GM13977 (cell line): ENCODE data around the gene HS1BP3.

Experiments used
- DNase-seq: peaks from one replicate; pipeline ENCODE4 v3.0.0; 2012; ENCODE audit warnings: low spot score
- in situ Hi-C: fragments of 300-500 bp; cut with MboI; formaldehyde crosslinking; loops from one replicate; pipeline ENCODE4 v1.12.0; 2022; ENCODE audit warnings: low sequenced_read_pairs, low pct_unique_long_range_greater_than_20kb, mixed read lengths, inconsistent platforms; ENCODE audit not compliant: unreplicated experiment
- TF ChIP-seq, protein P1 (sequence below): IDR thresholded peaks from 2 replicates; pipeline ENCODE4 v1.5.1; 2012; ENCODE audit warnings: mild to moderate bottlenecking, control low read depth; ENCODE audit not compliant: insufficient read depth; ENCODE audit errors: extremely low read depth, missing control alignments

HS1BP3 gene

DNA sequence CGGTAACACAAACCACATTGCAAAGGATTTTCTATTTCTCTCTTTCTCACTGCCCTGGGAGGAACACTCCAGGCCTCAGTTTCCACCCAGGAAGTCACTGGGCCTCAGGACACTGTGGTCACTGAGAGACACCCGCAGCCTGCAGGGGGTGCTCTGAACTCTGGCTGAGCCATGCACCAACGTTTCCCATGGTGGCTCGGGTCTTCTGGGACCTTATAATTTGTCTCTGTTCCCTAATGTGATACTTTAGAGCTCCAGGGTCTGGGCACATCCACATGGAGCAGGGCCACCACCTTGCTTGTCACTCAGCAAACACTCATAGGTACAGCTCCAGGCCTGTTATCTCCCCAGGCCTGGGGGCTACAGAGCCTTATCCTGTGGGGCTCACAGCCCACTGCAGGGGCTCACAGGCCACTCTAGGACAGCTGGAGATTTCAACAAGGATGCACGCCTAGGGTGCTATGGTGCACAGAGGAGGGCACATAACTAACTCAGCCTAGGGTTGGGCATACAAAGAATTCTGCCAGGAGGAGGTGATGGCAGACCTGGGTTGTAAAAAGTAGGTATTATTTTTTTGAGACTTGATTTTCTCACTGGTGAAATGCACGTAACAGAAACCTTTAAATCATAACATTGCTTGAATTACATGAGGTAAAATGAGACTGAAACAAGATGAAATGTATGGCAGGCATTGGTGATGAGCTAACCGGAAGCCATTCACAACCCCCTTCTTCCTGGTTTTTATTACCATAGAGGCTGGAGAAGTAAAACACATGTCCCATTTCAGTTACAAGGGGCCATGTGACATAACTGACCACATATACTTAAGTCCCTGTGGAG is 3.0 kb upstream of the HS1BP3 start:
- TF ChIP-seq, protein P1, sequence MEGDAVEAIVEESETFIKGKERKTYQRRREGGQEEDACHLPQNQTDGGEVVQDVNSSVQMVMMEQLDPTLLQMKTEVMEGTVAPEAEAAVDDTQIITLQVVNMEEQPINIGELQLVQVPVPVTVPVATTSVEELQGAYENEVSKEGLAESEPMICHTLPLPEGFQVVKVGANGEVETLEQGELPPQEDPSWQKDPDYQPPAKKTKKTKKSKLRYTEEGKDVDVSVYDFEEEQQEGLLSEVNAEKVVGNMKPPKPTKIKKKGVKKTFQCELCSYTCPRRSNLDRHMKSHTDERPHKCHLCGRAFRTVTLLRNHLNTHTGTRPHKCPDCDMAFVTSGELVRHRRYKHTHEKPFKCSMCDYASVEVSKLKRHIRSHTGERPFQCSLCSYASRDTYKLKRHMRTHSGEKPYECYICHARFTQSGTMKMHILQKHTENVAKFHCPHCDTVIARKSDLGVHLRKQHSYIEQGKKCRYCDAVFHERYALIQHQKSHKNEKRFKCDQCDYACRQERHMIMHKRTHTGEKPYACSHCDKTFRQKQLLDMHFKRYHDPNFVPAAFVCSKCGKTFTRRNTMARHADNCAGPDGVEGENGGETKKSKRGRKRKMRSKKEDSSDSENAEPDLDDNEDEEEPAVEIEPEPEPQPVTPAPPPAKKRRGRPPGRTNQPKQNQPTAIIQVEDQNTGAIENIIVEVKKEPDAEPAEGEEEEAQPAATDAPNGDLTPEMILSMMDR = no peak
- DNase-seq = no peak
- in situ Hi-C loops = no loop called here

DNA sequence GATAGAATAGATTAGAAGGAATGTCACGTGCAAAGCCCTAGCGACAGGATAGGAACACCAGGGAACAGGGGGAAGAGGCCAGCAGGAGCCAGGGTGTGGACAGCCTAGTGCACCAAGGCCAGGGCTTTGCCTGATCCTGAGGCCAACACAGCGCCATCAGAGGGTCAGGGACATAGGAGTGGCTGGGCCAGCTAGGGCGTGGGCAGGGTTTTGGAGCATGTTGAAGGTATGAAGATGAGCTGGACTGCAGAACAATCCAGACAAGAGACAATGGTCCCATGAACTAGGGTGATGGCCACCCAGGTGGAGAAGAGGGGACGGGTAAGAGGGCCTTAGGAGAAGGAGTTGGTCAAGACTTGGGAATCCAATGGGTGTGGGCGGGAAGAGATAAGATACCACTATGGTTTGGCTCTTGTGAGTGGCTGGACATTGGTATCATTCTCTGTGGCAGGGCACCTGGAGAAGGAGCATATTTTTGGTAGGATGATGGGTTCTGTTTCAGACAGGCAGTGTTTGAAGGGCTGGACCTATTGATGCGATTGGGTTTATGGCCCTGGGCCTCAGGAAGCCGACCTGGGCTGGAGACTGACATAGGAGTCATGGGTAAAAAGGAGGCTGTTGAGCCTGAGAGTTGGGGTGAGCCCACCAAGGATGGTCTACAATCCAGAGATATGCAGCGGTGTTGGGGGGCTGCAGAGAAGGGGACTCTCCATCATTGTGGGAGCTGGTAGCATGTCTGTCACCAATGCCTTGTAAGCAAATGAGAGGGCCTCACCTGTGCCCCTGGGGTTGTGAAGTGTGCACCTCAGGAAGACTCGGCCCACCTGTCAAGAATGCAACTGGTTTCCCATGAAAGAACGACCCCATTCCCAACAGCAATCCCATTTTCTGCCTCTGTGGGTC is 2.0 kb upstream of the HS1BP3 start:
- DNase-seq = no peak
- in situ Hi-C loops = no loop called here
- TF ChIP-seq, protein P1 = no peak

DNA sequence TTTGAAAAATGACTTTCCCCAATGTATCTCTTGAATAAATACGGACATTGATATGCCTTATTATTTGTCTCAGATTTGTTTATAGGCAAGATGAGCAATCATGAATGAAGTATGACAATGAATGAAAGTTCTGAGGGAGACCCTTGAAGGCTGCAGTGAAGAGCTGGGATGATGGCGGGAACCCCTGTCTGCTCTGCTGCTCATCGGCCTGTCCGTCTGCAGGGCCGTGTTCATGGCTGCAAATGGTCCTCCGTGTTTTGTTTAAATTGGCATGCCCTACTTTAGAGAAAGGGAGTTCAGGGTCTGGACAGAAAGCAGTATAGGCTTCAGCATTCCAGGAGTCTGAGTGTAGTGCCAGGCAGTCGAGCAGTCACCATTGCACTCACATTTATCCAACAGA is 1.2 kb upstream of the HS1BP3 start:
- in situ Hi-C loops = no loop called here
- TF ChIP-seq, protein P1 = no peak
- no peak for DNase-seq

DNA sequence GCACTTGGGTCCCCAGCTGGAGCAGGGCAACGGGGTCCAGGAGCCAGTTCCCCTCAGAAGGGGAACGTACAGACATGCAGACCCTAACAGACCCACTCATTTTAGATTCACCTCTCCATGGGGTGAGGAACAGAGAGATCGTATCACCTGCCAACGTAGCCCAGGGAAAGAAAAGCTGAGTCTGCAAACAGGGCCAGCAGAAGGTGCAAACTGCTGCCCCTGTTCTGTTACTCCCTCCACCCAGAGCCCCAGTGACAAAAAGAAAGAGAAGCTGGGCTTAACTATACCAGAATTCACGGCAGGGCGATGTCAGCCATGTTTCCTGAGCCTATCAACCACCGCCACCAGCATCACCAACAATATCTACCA is 817 bp upstream of the HS1BP3 start:
- TF ChIP-seq, protein P1 = no peak
- DNase-seq = no peak
- in situ Hi-C loops = no loop called here

DNA sequence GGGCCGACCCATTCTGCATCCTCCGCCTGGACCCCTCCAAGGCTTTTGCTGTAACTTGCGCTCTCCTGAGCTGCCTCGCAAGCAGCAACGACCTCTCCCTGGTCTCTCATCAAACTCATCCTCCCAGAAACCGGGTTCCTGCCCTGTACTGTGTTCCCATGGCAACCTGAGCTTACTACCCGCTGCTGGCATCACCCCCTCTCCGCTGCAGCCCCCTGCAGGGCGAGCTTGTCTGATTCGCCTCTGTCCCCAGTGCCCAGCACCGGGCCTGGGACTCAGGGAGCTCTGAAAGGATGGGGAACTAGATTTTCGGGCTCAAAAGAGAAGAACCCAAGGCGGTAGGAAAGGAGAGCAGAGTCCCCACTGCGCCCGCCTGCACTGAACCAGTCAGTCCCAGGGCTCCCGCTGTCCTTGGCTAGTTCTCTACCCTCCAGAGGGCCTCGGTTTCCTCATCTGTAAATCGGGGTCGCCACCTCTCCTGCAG is 463 bp downstream of the HS1BP3 start:
- TF ChIP-seq, protein P1 = no peak
- DNase-seq = peak; percentile 56
- in situ Hi-C loops = no loop called here

DNA sequence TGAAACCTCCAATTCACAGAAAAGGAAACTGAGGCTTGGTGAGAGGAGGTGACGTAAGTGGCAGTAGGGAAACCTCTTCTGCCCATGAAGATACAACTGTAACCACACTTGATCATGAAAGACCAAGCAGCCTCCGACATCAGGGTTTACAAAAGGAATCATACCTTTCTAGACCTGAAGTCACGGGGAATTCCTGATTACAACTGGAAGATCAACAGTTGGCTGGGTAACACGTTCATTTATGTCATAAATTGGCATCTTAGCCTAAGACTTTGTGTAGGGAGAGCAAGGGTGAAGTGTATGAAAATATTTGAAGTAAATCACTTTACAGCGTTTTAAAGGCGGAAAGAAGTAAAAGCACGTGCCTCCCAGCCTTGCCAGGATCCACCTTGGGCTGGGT is 922 bp downstream of the HS1BP3 start:
- DNase-seq = no peak
- in situ Hi-C loops = loop anchor here (25.0 kb wide), 1 partner anchor 513 kb away; no protein-coding TSS in a partner anchor
- TF ChIP-seq, protein P1 = no peak
